GM23248 (cell line): ENCODE data around the gene NAALADL2. TPM values are rescaled to one million over a fixed set of nuclear protein-coding genes. Genes with fewer than 3 reads are reported as not detected.
"Not testable (repeated sequence)": the region's sequence is repeated elsewhere in the genome, so short reads cannot be mapped to it uniquely, and the experiment has no call there.

Experiments
- DNase-seq: peaks from one replicate; pipeline ENCODE4 v3.0.0-alpha.2; 2015
- H2AFZ ChIP-seq: fragments of 200-600 bp; sonication (generic); 2 replicates; pipeline ENCODE4 v1.6.1; 2016; ENCODE audit warnings: antibody characterized with exemption
- H3F3A ChIP-seq: fragments of 200-600 bp; sonication (generic); 2 replicates; pipeline ENCODE4 v1.6.1; 2016; ENCODE audit warnings: mild to moderate bottlenecking, antibody characterized with exemption, mixed run types; ENCODE audit not compliant: insufficient read depth
- H3K27ac ChIP-seq: fragments of 200-600 bp; sonication (generic); 2 replicates; pipeline ENCODE4 v1.5.1; 2016; ENCODE audit warnings: mild to moderate bottlenecking
- H3K27me3 ChIP-seq: fragments of 200-600 bp; sonication (generic); replicated peaks from 2 replicates; pipeline ENCODE4 v1.6.1; 2016; ENCODE audit warnings: mild to moderate bottlenecking; ENCODE audit not compliant: insufficient read depth
- H3K36me3 ChIP-seq: fragments of 200-600 bp; sonication (generic); 2 replicates; pipeline ENCODE4 v1.6.1; 2016; ENCODE audit warnings: low read depth, mild to moderate bottlenecking
- H3K4me1 ChIP-seq: fragments of 200-600 bp; sonication (generic); 2 replicates; pipeline ENCODE4 v1.6.1; 2016; ENCODE audit warnings: mild to moderate bottlenecking; ENCODE audit not compliant: insufficient read depth
- H3K4me2 ChIP-seq: fragments of 200-600 bp; sonication (generic); one replicate; pipeline ENCODE4 v1.6.1; 2016; ENCODE audit warnings: mild to moderate bottlenecking; ENCODE audit not compliant: unreplicated experiment
- H3K4me3 ChIP-seq: fragments of 200-600 bp; sonication (generic); 2 replicates; pipeline ENCODE4 v1.5.1; 2016; ENCODE audit warnings: mild to moderate bottlenecking
- H3K79me2 ChIP-seq: fragments of 200-600 bp; sonication (generic); 2 replicates; pipeline ENCODE4 v1.6.1; 2016; ENCODE audit warnings: mild to moderate bottlenecking; ENCODE audit not compliant: insufficient read depth
- H3K9ac ChIP-seq: fragments of 200-600 bp; sonication (generic); 2 replicates; pipeline ENCODE4 v1.6.1; 2016; ENCODE audit warnings: mild to moderate bottlenecking
- H3K9me2 ChIP-seq: fragments of 200-600 bp; sonication (generic); 2 replicates; pipeline ENCODE4 v1.6.1; 2016; ENCODE audit warnings: mixed run types, mild to moderate bottlenecking, moderate library complexity; ENCODE audit not compliant: insufficient read depth
- H3K9me3 ChIP-seq: fragments of 200-600 bp; sonication (generic); one replicate; pipeline ENCODE4 v1.6.1; 2017; ENCODE audit warnings: low read depth
- H4K20me1 ChIP-seq: fragments of 200-600 bp; sonication (generic); 2 replicates; pipeline ENCODE4 v1.6.0; 2016; ENCODE audit not compliant: insufficient read depth
- EZH2 ChIP-seq: fragments of 200-600 bp; sonication (generic); IDR thresholded peaks from 2 replicates; pipeline ENCODE4 v1.6.1; 2018; ENCODE audit warnings: antibody characterized with exemption, mild to moderate bottlenecking; ENCODE audit not compliant: insufficient read depth, poor library complexity, severe bottlenecking
- EZH2phosphoT487 ChIP-seq: fragments of 200-600 bp; sonication (generic); IDR thresholded peaks from 2 replicates; pipeline ENCODE4 v1.6.1; 2018; ENCODE audit warnings: antibody characterized with exemption, moderate library complexity, mild to moderate bottlenecking, low read depth; ENCODE audit not compliant: insufficient read depth
- WGBS, 2 experiments: methylation state at CpG; one replicate each; pipeline ENCODE4 v1.1.6; 2015 to 2017; ENCODE audit warnings: low lambda C conversion rate in 2 of 2, low coverage in 1 of 2; ENCODE audit errors: missing lambda C conversion rate in 2 of 2; 5-methylcytosine and 5-hydroxymethylcytosine counted together
- in situ Hi-C: fragments of 300-500 bp; cut with MboI; formaldehyde crosslinking; loops from 2 replicates; pipeline ENCODE4 v1.15.0; 2020
- polyA plus RNA-seq: library from polyadenylated mRNA; unstranded; fragments of >200 nt; fragmentation: Nextera tagmentation; extraction: Ambion mirVana; gene quantifications from 2 replicates; pipeline ENCODE4 v1.2.1, GENCODE V29; 2016
- total RNA-seq: library from RNA; depleted of rRNA; stranded (reverse); fragments of >200 nt; shearing (Covaris generic); gene quantifications from 2 replicates; pipeline ENCODE4 v1.2.3, GENCODE V29; 2014

NAALADL2 gene
- total and polyA plus RNA-seq, 2 experiments from 2014 or later, result 20.5 to 81.0 TPM

DNA sequence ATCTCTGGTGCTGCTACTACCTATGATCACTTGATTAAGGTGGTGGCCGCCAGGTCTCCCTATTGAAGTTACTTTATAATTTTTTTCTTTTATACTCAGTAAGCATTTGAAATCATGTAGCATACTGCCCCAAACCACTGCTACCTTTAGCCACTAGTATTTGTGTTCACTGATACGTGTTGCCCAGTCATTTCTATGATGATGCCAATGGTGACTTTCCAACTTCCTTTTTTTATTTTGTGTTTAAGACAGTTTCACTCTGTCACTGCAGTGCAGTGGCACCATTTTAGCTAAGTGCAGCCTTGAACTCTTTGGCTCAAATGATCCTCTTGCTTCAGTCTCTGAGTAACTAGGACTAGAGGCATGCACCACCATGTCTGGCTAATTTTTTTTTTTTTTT, 598.2 kb downstream of the NAALADL2 start:
- Histone ChIP-seq H3K27ac (no peak overlapping the region), H3K4me1 (peaks cover 14% of the 10 kb centered on the region), H3K9me3 (no peaks in the 10 kb centered on the region), H2AFZ (no peak overlapping the region), H4K20me1 (no peaks in the 10 kb centered on the region), H3K9ac (no peak overlapping the region), H3K36me3 (no peaks in the 10 kb centered on the region), H3K27me3 (no peaks in the 10 kb centered on the region), H3K9me2 (no peaks in the 10 kb centered on the region), H3F3A (peaks cover 15% of the 10 kb centered on the region; the same call in 1 of the 2 replicates), H3K4me2 (no peak overlapping the region), H3K4me3 (no peak overlapping the region), H3K79me2 (no peaks in the 10 kb centered on the region)
- no peak for DNase-seq
- 96% methylated on average over 2 of the region's 2 CpGs for WGBS, 2 experiments
- in situ Hi-C loops, result no loop called here
- no peak for TF ChIP-seq EZH2
- TF ChIP-seq EZH2phosphoT487, result no peak

DNA sequence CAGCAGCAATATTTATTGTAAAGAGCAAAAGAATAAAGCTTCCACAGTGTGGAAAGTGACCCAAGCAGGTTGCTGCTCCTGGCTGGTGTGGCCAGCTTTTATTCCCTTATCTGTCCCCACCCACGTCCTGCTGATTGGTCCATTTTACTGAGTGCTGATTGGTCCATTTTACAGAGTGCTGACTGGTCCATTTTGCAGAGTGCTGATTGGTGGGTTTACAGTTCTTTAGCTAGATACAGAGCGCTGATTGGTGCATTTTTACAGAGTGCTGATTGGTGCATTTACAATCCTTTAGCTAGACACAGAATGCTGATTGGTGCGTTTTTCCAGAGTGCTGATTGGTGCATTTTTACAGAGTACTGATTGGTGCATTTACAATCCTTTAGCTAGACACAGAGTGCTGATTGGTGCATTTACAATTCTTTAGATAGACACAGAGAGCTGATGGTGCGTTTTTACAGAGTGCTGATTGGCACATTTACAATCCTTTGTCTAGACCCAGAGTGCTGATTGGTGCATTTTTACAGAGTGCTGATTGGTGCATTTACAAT, 601.8 kb downstream of the NAALADL2 start:
- H3K9me2 ChIP-seq, H3K27ac ChIP-seq, H3K4me2 ChIP-seq, in situ Hi-C loops, H3K36me3 ChIP-seq, H3K27me3 ChIP-seq, DNase-seq, H2AFZ ChIP-seq, H3K4me3 ChIP-seq, H3K9ac ChIP-seq, H4K20me1 ChIP-seq, H3K9me3 ChIP-seq, H3K79me2 ChIP-seq: not testable (repeated sequence)
- Histone ChIP-seq H3K4me1 (peaks cover 11% of the 10 kb centered on the region), H3F3A (peaks cover 11% of the 10 kb centered on the region; the same call in 1 of the 2 replicates)
- WGBS, 2 experiments, result 83 to 87% methylated on average over 4 of the region's 4 CpGs

DNA sequence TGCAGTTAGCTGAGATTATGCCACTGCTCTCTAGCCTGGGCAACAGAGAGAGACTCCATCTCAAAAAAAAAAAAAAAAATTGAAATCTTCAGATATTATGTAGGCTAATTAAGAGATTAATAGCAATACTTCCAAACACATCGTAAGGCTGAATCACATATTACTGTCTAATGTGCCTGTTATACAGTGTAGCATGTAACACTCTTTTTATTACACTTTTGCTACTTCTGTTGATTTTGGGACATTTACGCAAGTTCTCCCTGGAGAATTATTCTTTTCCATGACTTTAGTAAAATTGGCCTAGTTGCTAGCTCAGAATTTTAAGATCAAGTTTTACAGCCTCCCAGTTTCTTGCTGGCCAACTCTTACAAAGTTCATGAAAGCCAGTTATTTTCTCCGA, 605.2 kb downstream of the NAALADL2 start:
- 84 to 93% methylated on average over 3 of the region's 3 CpGs for WGBS, 2 experiments
- Histone ChIP-seq H3K4me2 (no peak overlapping the region), H3K9me2 (no peaks in the 10 kb centered on the region), H3K27me3 (no peaks in the 10 kb centered on the region), H3K9me3 (no peaks in the 10 kb centered on the region), H3F3A (no peaks in the 10 kb centered on the region), H3K4me1 (no peaks in the 10 kb centered on the region), H3K27ac (no peak overlapping the region), H3K9ac (no peak overlapping the region), H3K79me2 (no peaks in the 10 kb centered on the region), H3K36me3 (no peaks in the 10 kb centered on the region), H4K20me1 (no peaks in the 10 kb centered on the region), H2AFZ (no peak overlapping the region), H3K4me3 (no peak overlapping the region)
- TF ChIP-seq EZH2 (no peak), EZH2phosphoT487 (no peak)
- DNase-seq, result no peak
- in situ Hi-C loops, result no loop called here

DNA sequence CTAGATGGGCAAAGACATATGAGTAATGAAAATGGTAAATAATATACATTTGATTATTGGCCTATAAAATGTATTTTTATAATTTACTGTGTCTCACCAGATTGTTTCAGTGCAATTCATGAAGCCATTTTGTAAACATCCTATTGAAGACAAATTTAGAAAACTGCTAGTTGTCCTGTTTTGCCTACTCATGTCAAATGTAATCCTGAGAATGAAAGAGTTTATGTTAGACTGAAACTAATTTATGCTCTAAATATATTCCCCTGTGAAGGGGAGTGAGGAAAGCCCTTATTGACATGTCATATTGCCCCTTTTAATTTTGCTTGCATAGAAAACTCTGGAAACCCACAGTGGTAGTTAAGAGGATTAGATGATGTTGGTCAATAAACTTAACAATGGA, 610.0 kb downstream of the NAALADL2 start:
- in situ Hi-C loops, result no loop called here

DNA sequence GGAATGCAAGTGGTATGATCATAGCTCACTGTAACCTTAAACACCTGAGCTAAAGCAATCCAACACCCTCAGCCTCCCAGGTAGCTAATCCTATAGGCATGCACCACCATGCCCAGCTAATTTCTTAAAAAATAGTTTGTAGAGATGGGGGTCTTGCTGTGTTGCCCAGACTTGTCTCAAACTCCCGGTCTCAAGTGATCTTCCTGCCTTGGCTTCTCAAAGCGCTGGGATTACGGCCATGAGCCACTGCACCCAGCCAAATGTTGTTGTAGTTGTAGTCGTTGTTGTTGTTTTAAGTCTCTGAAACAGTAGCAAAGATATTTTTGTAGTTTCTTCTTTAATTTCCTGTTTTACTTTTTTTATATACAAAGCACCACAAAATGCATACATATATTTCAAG, 616.6 kb downstream of the NAALADL2 start:
- Histone ChIP-seq H3K4me2 (no peak overlapping the region), H3K9ac (no peak overlapping the region), H3F3A (no peaks in the 10 kb centered on the region), H3K4me3 (no peak overlapping the region), H2AFZ (no peak overlapping the region), H3K4me1 (peaks cover 12% of the 10 kb centered on the region; the same call in 1 of the 2 replicates), H3K9me2 (no peaks in the 10 kb centered on the region), H3K9me3 (no peaks in the 10 kb centered on the region), H4K20me1 (no peaks in the 10 kb centered on the region), H3K27ac (no peak overlapping the region), H3K79me2 (no peaks in the 10 kb centered on the region), H3K36me3 (no peaks in the 10 kb centered on the region), H3K27me3 (no peaks in the 10 kb centered on the region)
- TF ChIP-seq EZH2 (no peak), EZH2phosphoT487 (no peak)
- 92 to 94% methylated on average over 4 of the region's 4 CpGs for WGBS, 2 experiments
- in situ Hi-C loops, result no loop called here
- no peak for DNase-seq

More for the DNA sequence above, 610.0 kb downstream of the NAALADL2 start:
- Histone ChIP-seq H3K36me3 (no peaks in the 10 kb centered on the region), H3K4me2 (no peak overlapping the region), H3F3A (no peaks in the 10 kb centered on the region), H3K9me3 (no peaks in the 10 kb centered on the region), H3K27me3 (no peaks in the 10 kb centered on the region), H4K20me1 (no peaks in the 10 kb centered on the region), H3K4me1 (peaks cover 5% of the 10 kb centered on the region; the same call in 1 of the 2 replicates), H3K4me3 (no peak overlapping the region), H3K9me2 (no peaks in the 10 kb centered on the region; the same call in 1 of the 2 replicates), H2AFZ (no peak overlapping the region), H3K9ac (no peak overlapping the region), H3K27ac (no peak overlapping the region), H3K79me2 (no peaks in the 10 kb centered on the region)
- DNase-seq, result no peak
- TF ChIP-seq EZH2phosphoT487 (no peak), EZH2 (no peak)
